Measurements from ENCODE around the gene DCC. TPM values are rescaled to one million over a fixed set of nuclear protein-coding genes. Genes with fewer than 3 reads are reported as not detected.

Gene DCC
- total RNA-seq, 1 donor from 2014 or later = not detected

Small RNA genes lying within 50 kb of the gene (microRNA-seq; reads per million reads assigned to microRNA genes)
- gene MIR4528 = not detected

Measured in cardiac septum (tissue), 1 donor.